Brain microvascular endothelial cell (primary cell): ENCODE results near the gene MMP14.

Experiments used
- DNase-seq: peaks from one replicate; pipeline ENCODE4 v3.0.0-alpha.2; 2020
- H3K27ac ChIP-seq: fragments of 250-450 bp; sonication (Bioruptor Pico); 2 replicates; pipeline ENCODE4 v1.5.1; 2020; ENCODE audit warnings: mild to moderate bottlenecking, moderate library complexity
- H3K27me3 ChIP-seq: fragments of 250-450 bp; sonication (Bioruptor Pico); replicated peaks from 2 replicates; pipeline ENCODE4 v1.5.1; 2020; ENCODE audit warnings: mild to moderate bottlenecking
- H3K36me3 ChIP-seq: fragments of 250-450 bp; sonication (Bioruptor Pico); replicated peaks from 2 replicates; pipeline ENCODE4 v1.5.1; 2020; ENCODE audit warnings: mild to moderate bottlenecking
- H3K4me3 ChIP-seq: 2 replicates; pipeline ENCODE4 v1.5.1; 2011; ENCODE audit warnings: low read depth, mild to moderate bottlenecking, control low read depth, low read length, moderate library complexity
- CTCF ChIP-seq: IDR thresholded peaks from 2 replicates; pipeline ENCODE4 v1.5.1; 2011; ENCODE audit warnings: low read depth, mild to moderate bottlenecking, moderate library complexity, low read length, control low read depth, inconsistent platforms; ENCODE audit errors: missing control alignments
- in situ Hi-C: cut with HindIII; loops from 2 replicates; pipeline ENCODE4 v1.10.0; 2017; ENCODE audit warnings: low sequenced_read_pairs, low pct_ligation_motif_present

The MMP14 gene

GRCh38 chr14:22877000-22877501 is 40.7 kb downstream of the MMP14 start:
- Histone ChIP-seq H3K27ac (no peak overlapping the region), H3K36me3 (peaks cover 59% of the 10 kb centered on the region), H3K27me3 (no peaks in the 10 kb centered on the region), H3K4me3 (no peak overlapping the region)
- no peak for DNase-seq
- TF ChIP-seq CTCF = no peak
- in situ Hi-C loops = no loop called here

- H3K36me3 ChIP-seq = peaks cover 56% of the 10 kb centered on the region
- TF ChIP-seq CTCF = no peak
- no peaks in the 10 kb centered on the region for H3K27me3 ChIP-seq
- in situ Hi-C loops = no loop called here
- DNase-seq = no peak
- no peak overlapping the region for H3K4me3 ChIP-seq
- no peak overlapping the region for H3K27ac ChIP-seq
Observed at GRCh38 chr14:22878271-22879246, 42.2 kb downstream of the MMP14 start.

GRCh38 chr14:22882064-22882463 is 45.7 kb downstream of the MMP14 start:
- Histone ChIP-seq H3K36me3 (peaks cover 23% of the 10 kb centered on the region), H3K27ac (no peak overlapping the region), H3K4me3 (no peak overlapping the region), H3K27me3 (no peaks in the 10 kb centered on the region)
- TF ChIP-seq CTCF = no peak
- DNase-seq = no peak
- in situ Hi-C loops = no loop called here

GRCh38 chr14:22882529-22883172 is 46.3 kb downstream of the MMP14 start:
- DNase-seq = peak; percentile 42
- no peak for TF ChIP-seq CTCF
- no peak overlapping the region for H3K4me3 ChIP-seq

GRCh38 chr14:22883173-22883976 is 47.0 kb downstream of the MMP14 start, which contains the start of gene REM2:
REM2 (plus strand) TSS chr14:22883222; CDS start chr14:22883288, 66 bp downstream.
- Histone ChIP-seq H3K27me3 (no peaks in the 10 kb centered on the region), H3K27ac (no peak within 1 kb of the TSS), H3K4me3 (no peak within 1 kb of the TSS), H3K36me3 (peaks cover 10% of the 10 kb centered on the region)
- in situ Hi-C loops = no loop called here
- TF ChIP-seq CTCF = no peak
- DNase-seq = no peak

More at GRCh38 chr14:22882529-22883172, 46.3 kb downstream of the MMP14 start:
- in situ Hi-C loops = no loop called here
- Histone ChIP-seq H3K27ac (no peak overlapping the region), H3K27me3 (no peaks in the 10 kb centered on the region), H3K36me3 (peaks cover 17% of the 10 kb centered on the region)
